Measurements from ENCODE around the gene MTX2.

Gene MTX2

DNA sequence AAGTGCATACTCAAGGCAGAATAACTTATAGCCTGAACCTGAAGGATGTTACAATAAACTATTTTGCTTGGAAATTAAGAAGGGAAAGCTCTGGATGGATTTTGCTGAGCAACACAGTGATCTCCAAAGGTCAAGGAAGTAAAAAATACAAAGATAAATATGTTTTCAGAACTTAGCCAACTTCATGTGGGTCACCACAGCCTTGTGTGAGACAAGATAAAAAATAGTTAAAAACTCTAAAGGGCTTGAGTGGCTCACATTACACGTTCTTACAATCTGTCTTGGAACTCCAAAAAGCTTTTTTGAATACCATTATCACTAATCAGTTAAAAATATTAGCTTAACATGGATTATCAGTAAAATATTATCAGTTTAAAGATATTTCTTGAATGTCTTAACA is 28.9 kb upstream of the MTX2 start:
- no peak for DNase-seq (ENCODE audit: low spot score)
- in situ Hi-C loops (cut with MboI; ENCODE audit: low sequenced_read_pairs, unreplicated experiment) = no loop called here
- TF ChIP-seq, protein P1, sequence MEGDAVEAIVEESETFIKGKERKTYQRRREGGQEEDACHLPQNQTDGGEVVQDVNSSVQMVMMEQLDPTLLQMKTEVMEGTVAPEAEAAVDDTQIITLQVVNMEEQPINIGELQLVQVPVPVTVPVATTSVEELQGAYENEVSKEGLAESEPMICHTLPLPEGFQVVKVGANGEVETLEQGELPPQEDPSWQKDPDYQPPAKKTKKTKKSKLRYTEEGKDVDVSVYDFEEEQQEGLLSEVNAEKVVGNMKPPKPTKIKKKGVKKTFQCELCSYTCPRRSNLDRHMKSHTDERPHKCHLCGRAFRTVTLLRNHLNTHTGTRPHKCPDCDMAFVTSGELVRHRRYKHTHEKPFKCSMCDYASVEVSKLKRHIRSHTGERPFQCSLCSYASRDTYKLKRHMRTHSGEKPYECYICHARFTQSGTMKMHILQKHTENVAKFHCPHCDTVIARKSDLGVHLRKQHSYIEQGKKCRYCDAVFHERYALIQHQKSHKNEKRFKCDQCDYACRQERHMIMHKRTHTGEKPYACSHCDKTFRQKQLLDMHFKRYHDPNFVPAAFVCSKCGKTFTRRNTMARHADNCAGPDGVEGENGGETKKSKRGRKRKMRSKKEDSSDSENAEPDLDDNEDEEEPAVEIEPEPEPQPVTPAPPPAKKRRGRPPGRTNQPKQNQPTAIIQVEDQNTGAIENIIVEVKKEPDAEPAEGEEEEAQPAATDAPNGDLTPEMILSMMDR (IDR thresholded peaks at IDR 0.05; ENCODE audit: borderline replicate concordance, control extremely low read depth, extremely low read depth, insufficient read depth, missing control alignments) = no peak

DNA sequence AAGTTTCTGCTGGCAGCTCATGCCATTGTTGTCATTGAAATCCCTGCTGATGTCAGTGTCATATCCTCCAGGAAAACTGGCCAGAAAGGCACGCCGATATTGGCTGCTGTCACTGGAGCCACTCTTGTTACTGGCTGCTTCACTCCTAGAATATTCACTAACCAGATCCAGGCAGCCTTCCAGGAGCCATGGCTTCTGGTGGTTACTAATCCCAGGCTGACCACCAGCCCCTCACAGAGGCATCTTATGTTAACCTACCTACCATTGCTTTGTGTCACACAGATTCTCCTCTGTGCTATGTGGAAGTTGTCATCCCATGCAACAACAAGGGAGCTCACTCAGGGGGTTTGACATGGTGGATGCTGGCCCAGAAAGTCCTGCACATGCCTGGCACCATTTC is 27.0 kb upstream of the MTX2 start:
- DNase-seq (ENCODE audit: low spot score) = no peak
- in situ Hi-C loops (cut with MboI; ENCODE audit: low sequenced_read_pairs, unreplicated experiment) = no loop called here
- TF ChIP-seq, protein P1 (IDR thresholded peaks at IDR 0.05; ENCODE audit: borderline replicate concordance, control extremely low read depth, extremely low read depth, insufficient read depth, missing control alignments) = no peak

DNA sequence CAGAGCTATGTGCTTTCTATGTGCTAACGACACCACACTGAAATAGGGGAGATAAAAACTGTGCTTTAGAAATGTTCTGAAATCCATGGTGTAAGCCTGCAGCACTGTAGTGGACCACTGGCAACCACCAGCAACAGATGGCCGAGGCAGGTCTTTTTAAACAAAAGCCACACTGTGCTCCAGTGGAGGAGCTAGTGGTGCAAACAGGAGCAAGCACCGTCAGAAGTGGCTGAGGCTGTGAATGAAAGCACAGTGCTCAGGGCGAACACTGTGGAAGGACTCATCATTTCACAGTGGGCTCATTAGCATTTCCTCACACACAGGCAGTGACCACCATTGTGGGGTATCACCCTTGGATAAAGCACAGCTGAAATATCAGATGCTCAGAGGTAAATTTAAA is 22.9 kb upstream of the MTX2 start:
- DNase-seq (ENCODE audit: low spot score) = no peak
- in situ Hi-C loops (cut with MboI; ENCODE audit: low sequenced_read_pairs, unreplicated experiment) = no loop called here
- TF ChIP-seq, protein P1 (IDR thresholded peaks at IDR 0.05; ENCODE audit: borderline replicate concordance, control extremely low read depth, extremely low read depth, insufficient read depth, missing control alignments) = no peak

DNA sequence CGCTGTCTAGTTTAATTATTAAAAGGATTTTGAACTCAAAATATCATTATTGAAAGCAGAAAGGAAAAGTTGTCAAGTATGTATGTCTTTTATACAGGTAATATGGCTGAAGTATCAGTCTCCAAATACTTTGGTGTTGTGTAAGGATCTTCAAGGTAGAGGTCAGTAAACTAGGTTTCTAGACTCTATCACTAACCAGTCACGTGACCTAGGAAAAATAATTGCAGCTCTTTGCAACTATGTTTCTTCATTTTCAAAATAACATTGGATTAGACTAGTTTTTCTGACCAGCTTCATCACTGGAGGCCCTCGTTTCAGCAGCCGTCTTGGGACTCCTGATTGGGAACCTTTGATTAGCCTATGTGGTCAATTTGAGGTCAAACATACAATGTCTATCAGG is 21.4 kb upstream of the MTX2 start:
- in situ Hi-C loops (cut with MboI; ENCODE audit: low sequenced_read_pairs, unreplicated experiment) = no loop called here
- DNase-seq (ENCODE audit: low spot score) = no peak
- TF ChIP-seq, protein P1 (IDR thresholded peaks at IDR 0.05; ENCODE audit: borderline replicate concordance, control extremely low read depth, extremely low read depth, insufficient read depth, missing control alignments) = no peak

DNA sequence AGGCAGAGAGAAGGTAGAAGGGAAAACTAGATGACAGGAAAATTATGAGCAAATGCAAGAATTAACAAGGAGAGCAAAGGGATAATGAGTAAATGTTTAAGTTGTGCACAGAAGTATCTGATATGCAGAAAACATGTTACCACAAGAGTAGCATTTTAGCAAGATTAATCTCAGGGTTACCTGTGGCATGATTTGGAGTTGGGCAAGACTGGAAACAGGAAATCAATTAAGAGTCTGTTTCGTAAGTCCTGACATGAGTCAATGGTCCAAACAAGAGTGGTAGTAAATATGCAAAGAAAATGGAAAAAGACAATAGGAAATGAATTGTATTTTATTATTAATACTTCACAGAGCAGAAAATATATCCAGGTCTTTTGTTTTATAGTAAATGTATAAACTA is 17.3 kb upstream of the MTX2 start:
- no peak for DNase-seq (ENCODE audit: low spot score)
- in situ Hi-C loops (cut with MboI; ENCODE audit: low sequenced_read_pairs, unreplicated experiment) = no loop called here
- TF ChIP-seq, protein P1 (IDR thresholded peaks at IDR 0.05; ENCODE audit: borderline replicate concordance, control extremely low read depth, extremely low read depth, insufficient read depth, missing control alignments) = no peak

DNA sequence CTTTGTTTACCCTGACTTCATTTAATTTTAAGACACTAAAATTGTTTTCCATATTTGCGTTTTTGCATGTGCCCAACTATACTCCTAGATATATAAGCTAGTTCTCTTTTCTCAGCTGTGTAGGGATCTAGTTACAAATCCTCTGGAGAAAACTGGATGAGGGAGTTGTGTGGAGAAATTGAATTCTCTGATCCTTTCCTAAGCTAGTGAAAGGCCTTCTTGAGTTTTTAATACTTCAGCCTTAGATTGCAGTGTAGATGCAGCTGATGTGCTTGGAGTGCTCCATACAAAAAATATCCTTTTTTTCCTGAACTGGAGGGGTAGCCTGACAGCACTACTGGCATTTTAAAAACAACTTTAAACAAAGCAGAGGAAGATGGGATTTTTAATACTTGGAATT is 8.6 kb upstream of the MTX2 start:
- TF ChIP-seq, protein P1 (IDR thresholded peaks at IDR 0.05; ENCODE audit: borderline replicate concordance, control extremely low read depth, extremely low read depth, insufficient read depth, missing control alignments) = no peak
- DNase-seq (ENCODE audit: low spot score) = no peak
- in situ Hi-C loops (cut with MboI; ENCODE audit: low sequenced_read_pairs, unreplicated experiment) = no loop called here

DNA sequence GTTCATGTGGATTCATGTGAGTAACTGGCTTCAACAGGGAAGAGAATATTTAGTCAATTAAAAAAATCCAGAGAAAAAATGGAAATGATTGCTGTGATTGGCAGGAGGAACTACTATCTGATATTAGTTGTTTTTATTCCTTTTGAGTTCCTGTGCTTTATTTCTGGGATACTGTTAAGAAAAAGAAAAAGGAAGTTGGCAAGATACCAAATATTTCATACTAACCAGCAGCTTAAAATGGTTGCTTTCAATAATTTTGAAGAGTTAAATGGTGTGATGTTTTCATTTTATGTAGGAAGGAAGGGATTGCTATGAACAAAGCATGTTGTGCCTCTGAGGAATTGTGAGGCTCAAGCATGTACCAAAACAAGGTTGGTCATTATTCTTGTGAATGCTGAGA is 8.1 kb upstream of the MTX2 start:
- in situ Hi-C loops (cut with MboI; ENCODE audit: low sequenced_read_pairs, unreplicated experiment) = no loop called here
- TF ChIP-seq, protein P1 (IDR thresholded peaks at IDR 0.05; ENCODE audit: borderline replicate concordance, control extremely low read depth, extremely low read depth, insufficient read depth, missing control alignments) = no peak
- DNase-seq (ENCODE audit: low spot score) = no peak

Measured in GM13976 (cell line).